ENCODE results near the gene VCL. TPM values are rescaled to one million over a fixed set of nuclear protein-coding genes. Genes with fewer than 3 reads are reported as not detected.

VCL gene
- total and polyA plus RNA-seq, 2 of the 8 experiments (the other 6 are each of a cell fraction or from before 2014, with no cell fraction given): 119 to 377 TPM

- Histone ChIP-seq H3K79me2 (ENCODE audit: control insufficient read depth in 1 of 2, insufficient read depth in 2 of 2, low read length in 2 of 2) (peaks cover 0 to 26% of the 10 kb centered on the region in 2 experiments; a peak in 2 of 4 replicates), H4K5ac (ENCODE audit: insufficient read length, low read depth, low read length) (no peak overlapping the region)
- FAIRE-seq: no peak
These were observed 85.4 kb downstream of the VCL start for GRCh38 chr10:74083304-74083703.

More at GRCh38 chr10:74083304-74083703, 85.4 kb downstream of the VCL start:
- H2AK5ac ChIP-seq (ENCODE audit: low read depth, low read length): no peak overlapping the region
- no peak overlapping the region for H2BK15ac ChIP-seq (ENCODE audit: low read length)
- no peak for DNase-seq (ENCODE audit: low read depth in 1 of 2, low spot score in 2 of 2)
- ChIA-PET POLR2A (ENCODE audit: partially characterized antibody) (interaction anchor here (1.5 kb wide), 1 partner anchor 27 kb away, joined by 4 read pairs; no protein-coding TSS in a partner anchor), CTCF (ENCODE audit: partially characterized antibody) (interaction anchor here (1.0 to 3.4 kb wide), 4 partner anchors 12 to 197 kb away, joined by 4 to 10 read pairs (median 6); no protein-coding TSS in a partner anchor)
- no peak overlapping the region for H3K4me3 ChIP-seq (ENCODE audit: extremely low read depth in 1 of 4, insufficient read depth in 2 of 4, low read depth in 3 of 4, low read length in 4 of 4)
- no peaks in the 10 kb centered on the region for H3K23me2 ChIP-seq (ENCODE audit: low read depth, low read length)
- no peak overlapping the region for H2BK5ac ChIP-seq (ENCODE audit: low read depth, low read length)
- no peaks in the 10 kb centered on the region for H3K9me3 ChIP-seq (ENCODE audit: insufficient read depth in 2 of 2, low read depth in 1 of 2, low read length in 1 of 2)
- WGBS, 2 experiments (ENCODE audit: extremely low coverage in 1 of 2, insufficient coverage in 1 of 2, insufficient read length in 1 of 2, insufficient replicate concordance in 2 of 2, low coverage in 1 of 2, low lambda C conversion rate in 2 of 2, missing lambda C conversion rate in 1 of 2): 94% methylated on average over 2 of the region's 2 CpGs; no CpG with 5 or more reads in 1 of the 2 experiments
- peaks cover 0 to 9% (median 2%) of the 10 kb centered on the region in 4 experiments; a peak in 2 of 7 replicates for H3K4me1 ChIP-seq (replicated peaks in 1 of 4; ENCODE audit: control insufficient read depth in 3 of 4, insufficient read depth in 4 of 4, low read length in 3 of 4)
- no peak overlapping the region for H3K27ac ChIP-seq (ENCODE audit: low read depth, low read length)
- no peak overlapping the region for H2BK120ac ChIP-seq (replicated peaks; ENCODE audit: low read depth, low read length)
- no peak overlapping the region for H4K8ac ChIP-seq (ENCODE audit: extremely low read depth, insufficient read depth, low read length)
- no peak overlapping the region for H3K4ac ChIP-seq (replicated peaks; ENCODE audit: insufficient read length, low read depth, low read length)
- H2BK20ac ChIP-seq (ENCODE audit: low read length): no peak overlapping the region
- no peak overlapping the region for H3K14ac ChIP-seq (ENCODE audit: insufficient read length)
- no peak overlapping the region for H2AFZ ChIP-seq (ENCODE audit: low read length)
- no peak overlapping the region for H4K91ac ChIP-seq (replicated peaks; ENCODE audit: insufficient read length, low read length)
- no peak overlapping the region for H3K4me2 ChIP-seq (ENCODE audit: insufficient read depth in 1 of 2, low read depth in 2 of 2, low read length in 2 of 2)
- no peak overlapping the region for H3K56ac ChIP-seq (replicated peaks; ENCODE audit: insufficient read length, low read depth, low read length)
- TF ChIP-seq CTBP2 (IDR thresholded peaks at IDR 0.05; ENCODE audit: borderline replicate concordance, insufficient read depth, insufficient read length, low read length) (no peak), TAF7 (optimal IDR thresholded peaks at IDR 0.05; ENCODE audit: borderline replicate concordance, low read depth, low read length) (no peak), CBX8 (IDR thresholded peaks at IDR 0.05; ENCODE audit: borderline replicate concordance, low read depth, low read length) (no peak), CREB1 (IDR thresholded peaks at IDR 0.05) (no peak)
- H3K27me3 ChIP-seq (replicated peaks in 1 of 4; ENCODE audit: control insufficient read depth in 3 of 4, extremely low read depth in 1 of 4, insufficient read depth in 3 of 4, low read length in 3 of 4): no peaks in the 10 kb centered on the region
- H4K20me1 ChIP-seq (replicated peaks in 1 of 2; ENCODE audit: control insufficient read depth in 1 of 2, insufficient read depth in 2 of 2, low read length in 2 of 2): no peaks in the 10 kb centered on the region
- H3K18ac ChIP-seq (ENCODE audit: extremely low read depth, low read length): no peak overlapping the region
- H3K36me3 ChIP-seq (ENCODE audit: control insufficient read depth in 2 of 4, insufficient read depth in 4 of 4, low read length in 3 of 4): peaks cover 10 to 39% (median 21%) of the 10 kb centered on the region in 4 experiments
- H2BK12ac ChIP-seq (ENCODE audit: low read depth, low read length): no peak overlapping the region
- no peak overlapping the region for H3K9ac ChIP-seq (replicated peaks in 1 of 4; ENCODE audit: extremely low read depth in 1 of 4, low read depth in 3 of 4, low read length in 3 of 4)
- H3K23ac ChIP-seq (ENCODE audit: insufficient read length): no peak overlapping the region
- H3K79me1 ChIP-seq (ENCODE audit: low read depth, low read length): no peaks in the 10 kb centered on the region

Measured in H1 (cell line).